T-helper 1 cell (primary cell): ENCODE results near the gene FOXP1.

Experiments used
- DNase-seq, 5 donors: peaks; one replicate each; pipeline ENCODE4 v3.0.0-alpha.2; 2012 to 2020

Gene FOXP1

GRCh38 chr3:71135373-71136088 lies 448.0 kb downstream of the FOXP1 start:
- DNase-seq, result no peak

DNA sequence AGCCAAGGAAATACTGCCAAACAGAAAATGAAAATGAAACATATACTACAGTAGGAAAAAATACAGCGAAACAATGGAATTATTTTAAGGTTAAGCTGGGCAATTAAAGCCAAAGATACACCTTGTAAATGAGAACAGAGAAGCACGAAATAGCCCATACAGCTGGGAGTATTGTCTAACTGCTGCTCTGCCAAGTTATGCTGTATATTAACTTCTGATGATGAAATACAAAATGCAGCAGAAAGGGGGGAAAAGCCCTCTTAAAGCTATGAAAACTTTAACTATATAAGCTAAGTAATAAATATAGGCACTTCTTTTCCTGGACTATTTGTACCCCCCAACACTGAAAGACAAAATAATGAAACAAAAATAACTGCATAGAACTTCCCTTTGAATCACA lies 449.0 kb downstream of the FOXP1 start:
- DNase-seq, result no peak

DNA sequence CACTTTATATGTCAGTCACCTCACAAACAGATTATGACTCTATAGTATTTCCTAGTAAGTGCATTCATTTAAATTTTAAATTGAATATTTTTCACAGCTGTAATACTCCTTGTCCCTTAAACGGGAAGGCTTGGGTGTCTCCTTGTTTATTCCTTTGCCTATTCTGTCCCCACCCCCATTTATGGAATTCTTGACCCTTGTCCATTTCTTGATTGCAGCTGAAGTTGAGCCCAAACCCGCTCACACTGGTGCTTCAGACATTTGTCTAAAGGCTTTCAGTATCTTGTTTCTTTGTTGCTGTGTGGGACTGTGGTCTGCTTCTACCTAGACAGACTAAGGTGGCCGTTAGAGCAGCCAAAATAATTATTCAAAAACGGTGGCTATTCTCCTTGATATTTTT lies 449.7 kb downstream of the FOXP1 start:
- DNase-seq, result no peak

- DNase-seq, result no peak
Observed at GRCh38 chr3:71132995-71133730, 450.4 kb downstream of the FOXP1 start.

GRCh38 chr3:71131375-71132314 lies 451.9 kb downstream of the FOXP1 start:
- no peak for DNase-seq

- DNase-seq, result peak; percentile 29 to 85 (median 65)
Observed at GRCh38 chr3:71130471-71131374, 452.8 kb downstream of the FOXP1 start.

- DNase-seq, result peak in 3 of 5 donors; percentile 13 to 51 (median 28)
Observed at GRCh38 chr3:71129611-71130431, 453.7 kb downstream of the FOXP1 start.

DNA sequence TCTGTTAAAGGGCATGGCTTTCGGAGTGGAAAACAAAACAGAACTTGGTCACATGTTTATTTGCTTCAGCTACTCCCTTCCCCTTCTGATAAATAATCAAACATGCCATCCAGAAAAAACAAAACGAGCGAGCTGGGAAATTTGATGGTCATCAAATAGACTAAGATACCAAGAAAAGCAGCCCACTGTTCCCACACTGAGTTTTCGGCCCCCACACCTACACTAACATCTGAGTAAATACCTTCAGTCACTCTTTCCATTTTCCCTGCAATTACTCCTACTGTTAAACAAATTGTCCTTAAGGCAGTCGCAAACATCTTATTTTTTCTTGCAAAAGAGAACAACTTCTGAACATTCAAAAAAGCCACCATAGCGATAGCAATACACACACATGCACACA lies 454.6 kb downstream of the FOXP1 start:
- DNase-seq, result no peak

GRCh38 chr3:71127844-71128243 lies 455.7 kb downstream of the FOXP1 start:
- DNase-seq, result no peak

DNA sequence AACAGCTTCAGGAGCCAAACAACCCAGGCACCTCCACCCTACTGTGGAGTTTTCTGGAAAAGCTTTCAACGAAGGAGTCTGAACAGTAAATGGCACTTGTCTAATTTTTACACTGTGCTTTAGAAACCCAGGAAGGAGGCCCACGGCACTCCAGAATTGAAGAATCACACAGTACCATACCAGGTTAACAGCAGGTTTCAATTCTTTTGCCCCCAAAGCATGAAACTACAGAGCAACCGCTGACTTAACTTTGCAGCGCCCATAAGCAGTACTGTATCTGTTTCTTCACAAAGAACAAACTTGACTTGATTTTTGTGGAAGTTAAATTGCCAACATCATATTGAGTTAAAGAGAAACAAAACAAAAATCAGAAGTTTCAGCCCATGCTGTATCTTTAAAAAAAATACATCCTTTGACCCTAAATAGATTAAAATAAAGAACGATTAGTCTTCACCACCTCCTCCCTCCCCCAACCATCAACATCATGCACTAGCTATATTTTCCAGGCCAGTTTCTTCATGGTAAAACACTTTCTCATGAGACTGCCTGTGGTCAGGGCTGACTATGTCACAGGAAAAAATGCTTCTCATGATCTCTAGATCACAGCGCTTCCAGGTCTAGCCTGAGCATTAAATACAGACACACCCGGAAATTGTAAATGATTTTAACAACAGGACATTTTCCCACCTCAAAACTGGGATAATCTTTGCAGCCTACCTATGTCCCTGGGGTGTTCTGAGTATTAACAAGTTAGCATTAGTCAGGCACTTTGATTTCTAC lies 456.3 kb downstream of the FOXP1 start:
- DNase-seq, result peak in 2 of 5 donors; percentile 26 to 39

DNA sequence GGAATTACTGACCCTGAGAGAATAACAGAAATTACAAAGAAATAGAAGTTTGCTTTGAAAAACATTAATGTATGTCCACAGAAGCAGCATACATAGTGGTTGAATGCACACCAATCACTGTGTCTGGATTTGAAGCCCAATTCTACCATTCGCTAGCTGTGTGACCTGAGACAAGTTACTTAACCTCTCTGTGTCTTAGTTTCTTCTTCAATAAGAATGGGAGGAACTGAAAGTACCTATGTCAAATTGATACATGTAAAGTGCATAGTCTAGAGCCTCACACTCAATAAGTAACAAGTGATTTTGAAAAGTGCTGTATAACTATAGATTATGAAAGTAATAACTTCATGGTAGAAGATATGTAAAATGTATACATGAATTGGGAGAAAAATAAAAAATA lies 457.8 kb downstream of the FOXP1 start:
- DNase-seq, result no peak

GRCh38 chr3:71124048-71124447 lies 459.5 kb downstream of the FOXP1 start:
- DNase-seq, result no peak

- no peak for DNase-seq
Observed at GRCh38 chr3:71122641-71123040, 460.9 kb downstream of the FOXP1 start.

DNA sequence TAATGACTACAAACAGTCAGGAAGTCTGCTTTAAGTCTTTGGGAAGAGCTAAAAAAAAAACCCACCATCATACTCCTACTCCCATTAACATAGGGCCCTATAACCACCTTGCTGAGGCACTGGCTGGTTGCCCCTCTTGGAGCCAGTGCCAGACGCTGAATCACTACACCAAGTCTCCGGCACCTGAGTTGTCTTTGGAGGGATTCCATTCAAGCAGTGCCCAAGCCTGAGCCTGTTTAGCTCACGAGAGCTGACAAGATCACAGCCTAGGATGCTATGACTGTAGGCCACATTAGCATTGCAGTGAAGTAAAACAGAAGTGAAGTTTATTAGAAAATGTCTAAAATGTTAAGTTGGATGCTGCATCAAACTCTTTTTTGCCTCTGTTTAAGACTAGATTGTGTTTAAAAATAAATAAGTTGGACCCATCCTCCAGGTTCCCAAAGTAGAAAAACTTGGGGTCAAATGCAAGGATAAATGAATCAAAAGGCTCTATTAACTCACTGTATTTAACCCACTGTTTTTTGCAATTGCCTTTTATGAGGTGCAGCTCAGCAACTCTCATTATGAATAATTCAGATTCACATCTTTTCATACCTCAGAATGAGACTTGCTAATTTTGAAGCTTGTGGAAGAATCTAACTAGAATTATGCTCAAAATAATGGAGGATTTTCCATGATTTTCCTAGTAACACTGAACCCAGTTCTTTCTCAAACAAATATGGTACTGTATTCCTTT lies 461.9 kb downstream of the FOXP1 start:
- no peak for DNase-seq

- no peak for DNase-seq
Observed at GRCh38 chr3:71120012-71120411, 463.5 kb downstream of the FOXP1 start.

DNA sequence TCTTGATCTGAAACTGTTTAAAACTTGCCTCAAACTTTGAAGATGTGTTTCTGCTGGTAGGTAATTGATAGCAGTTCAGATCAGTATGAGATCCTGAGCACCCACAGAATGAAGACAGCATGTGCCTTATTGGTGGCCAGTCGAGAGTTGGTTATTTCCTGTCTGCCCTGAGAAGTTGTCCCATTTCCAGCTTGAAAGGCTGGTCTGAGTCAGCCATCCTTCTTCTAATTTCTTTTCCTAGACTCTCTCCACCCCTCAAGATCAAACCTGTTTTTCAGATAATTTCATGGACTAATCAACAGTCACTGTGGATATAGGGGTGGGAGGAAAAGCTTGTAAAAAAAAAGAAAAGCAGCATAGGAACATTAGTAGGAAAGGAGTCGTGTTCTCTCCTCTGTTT lies 464.4 kb downstream of the FOXP1 start:
- DNase-seq, result no peak

- DNase-seq, result no peak
Observed at GRCh38 chr3:71118436-71118835, 465.1 kb downstream of the FOXP1 start.

DNA sequence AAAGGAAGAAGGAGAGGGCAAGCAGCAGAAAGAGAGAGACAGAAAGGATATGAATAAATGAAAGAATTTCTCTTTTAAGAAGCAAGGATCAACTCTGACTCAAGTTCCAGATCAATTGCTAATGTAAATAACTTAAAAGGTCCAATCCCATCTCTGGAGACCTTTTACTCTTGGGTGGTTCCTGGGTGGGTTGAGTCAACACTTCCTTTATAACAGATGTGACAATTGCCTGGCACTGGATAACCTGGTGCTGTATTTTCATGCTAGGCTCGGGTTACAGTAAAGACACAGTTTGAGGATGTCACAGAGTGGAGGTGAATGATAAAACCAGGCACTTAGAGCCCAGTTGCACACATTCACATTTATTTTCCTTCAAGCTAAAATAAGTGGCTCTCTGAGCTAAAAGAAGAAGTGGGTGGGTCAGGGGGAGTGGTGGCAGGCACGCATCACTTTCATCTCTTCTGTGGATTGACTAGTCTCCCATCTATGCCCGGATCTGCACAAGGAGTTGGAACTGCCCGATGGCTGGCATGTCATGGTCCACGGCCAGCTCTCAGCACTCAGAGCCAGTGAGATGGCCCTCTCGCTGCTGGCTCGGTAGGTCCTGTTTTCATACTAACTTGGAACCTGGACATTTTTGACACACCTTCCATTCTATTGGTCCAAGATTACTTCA lies 465.8 kb downstream of the FOXP1 start:
- no peak for DNase-seq

DNA sequence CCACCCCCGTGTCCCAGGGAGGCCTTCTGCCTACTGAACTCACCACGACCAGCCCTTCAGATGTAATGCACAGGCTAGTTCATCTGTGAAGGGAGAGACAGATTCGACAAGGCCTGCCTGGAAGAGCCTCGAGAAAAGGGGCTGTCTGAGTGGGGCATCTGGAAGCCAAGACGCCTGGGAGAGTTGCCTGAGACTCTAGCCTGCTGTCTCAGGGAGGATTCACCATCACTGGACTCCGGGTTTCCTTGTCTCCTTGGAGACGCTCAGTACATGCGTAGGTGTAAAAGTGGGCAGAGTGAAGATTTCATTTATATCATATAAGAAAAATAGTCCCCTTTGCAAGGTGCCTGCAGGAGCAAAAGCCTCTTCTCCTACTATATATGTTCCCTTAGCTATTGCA lies 468.9 kb downstream of the FOXP1 start:
- DNase-seq, result no peak
